HG02970 (cell line): ENCODE data around the gene C16orf82.
"Not testable (repeated sequence)": the region's sequence is repeated elsewhere in the genome, so short reads cannot be mapped to it uniquely, and the experiment has no call there.

Experiments
- ATAC-seq: cut with Tn5 transposase; IDR thresholded peaks from one replicate; pipeline ENCODE4 v1.9.1; 2021; ENCODE audit warnings: mild to moderate bottlenecking, moderate library complexity, moderate number of reproducible peaks; ENCODE audit not compliant: unreplicated experiment, low FRiP score

Gene C16orf82

GRCh38 chr16:27086031-27086430 lies 19.3 kb downstream of the C16orf82 start:
- ATAC-seq = not testable (repeated sequence)

GRCh38 chr16:27088216-27088615 lies 21.5 kb downstream of the C16orf82 start:
- ATAC-seq = no peak

GRCh38 chr16:27096375-27096774 lies 29.6 kb downstream of the C16orf82 start:
- ATAC-seq = no peak

GRCh38 chr16:27097800-27098230 lies 31.1 kb downstream of the C16orf82 start:
- no peak for ATAC-seq

GRCh38 chr16:27098366-27099049 lies 31.8 kb downstream of the C16orf82 start:
- no peak for ATAC-seq

GRCh38 chr16:27102701-27103575 lies 36.2 kb downstream of the C16orf82 start:
- ATAC-seq = no peak

GRCh38 chr16:27103954-27104353 lies 37.2 kb downstream of the C16orf82 start:
- no peak for ATAC-seq

GRCh38 chr16:27106305-27106704 lies 39.6 kb downstream of the C16orf82 start:
- no peak for ATAC-seq

GRCh38 chr16:27107185-27107592 lies 40.5 kb downstream of the C16orf82 start:
- no peak for ATAC-seq

- ATAC-seq = no peak
Measured at GRCh38 chr16:27108051-27108770, 41.5 kb downstream of the C16orf82 start.

GRCh38 chr16:27108826-27109665 lies 42.3 kb downstream of the C16orf82 start:
- no peak for ATAC-seq

GRCh38 chr16:27109666-27110523 lies 43.2 kb downstream of the C16orf82 start:
- ATAC-seq = peak; percentile 51

- ATAC-seq = no peak
Measured at GRCh38 chr16:27110524-27110896, 43.8 kb downstream of the C16orf82 start.

- no peak for ATAC-seq
Measured at GRCh38 chr16:27111486-27111885, 44.8 kb downstream of the C16orf82 start.

- ATAC-seq = no peak
Measured at GRCh38 chr16:27112093-27112811, 45.5 kb downstream of the C16orf82 start.

- peak; percentile 56 for ATAC-seq
Measured at GRCh38 chr16:27113341-27113841, 46.7 kb downstream of the C16orf82 start.

GRCh38 chr16:27114006-27114405 lies 47.3 kb downstream of the C16orf82 start:
- ATAC-seq = no peak

- no peak for ATAC-seq
Measured at GRCh38 chr16:27118526-27118925, 51.8 kb downstream of the C16orf82 start.
